ENCODE results near the gene ANKRD11. TPM values are rescaled to one million over a fixed set of nuclear protein-coding genes. Genes with fewer than 3 reads are reported as not detected.
"Not testable (repeated sequence)": the region's sequence is repeated elsewhere in the genome, so short reads cannot be mapped to it uniquely, and the experiment has no call there.

Gene ANKRD11
- total RNA-seq, 1 donor from 2014 or later = 74.6 TPM

GRCh38 chr16:89264800-89265550 is 225.4 kb downstream of the ANKRD11 start:
- DNase-seq = no peak

- no peak for DNase-seq
Observed at GRCh38 chr16:89261691-89262563, 228.4 kb downstream of the ANKRD11 start.

- not testable (repeated sequence) for DNase-seq
Observed at GRCh38 chr16:89259901-89260300, 230.5 kb downstream of the ANKRD11 start.

- DNase-seq = no peak
Observed at GRCh38 chr16:89257757-89258465, 232.4 kb downstream of the ANKRD11 start.

- peak; percentile 26 for DNase-seq
Observed at GRCh38 chr16:89257281-89257731, 233.1 kb downstream of the ANKRD11 start.

- peak; percentile 58 for DNase-seq
Observed at GRCh38 chr16:89256651-89257254, 233.6 kb downstream of the ANKRD11 start.

GRCh38 chr16:89253548-89254287 is 236.6 kb downstream of the ANKRD11 start:
- DNase-seq = no peak

- DNase-seq = no peak
Observed at GRCh38 chr16:89248196-89248982, 242.0 kb downstream of the ANKRD11 start.

- DNase-seq = not testable (repeated sequence)
Observed at GRCh38 chr16:89247734-89248075, 242.7 kb downstream of the ANKRD11 start.

GRCh38 chr16:89246903-89247733 is 243.2 kb downstream of the ANKRD11 start:
- DNase-seq = peak; percentile 88

GRCh38 chr16:89246383-89246902 is 243.9 kb downstream of the ANKRD11 start:
- no peak for DNase-seq

- DNase-seq = no peak
Observed at GRCh38 chr16:89244754-89245153, 245.6 kb downstream of the ANKRD11 start.

- not testable (repeated sequence) for DNase-seq
Observed at GRCh38 chr16:89244264-89244663, 246.1 kb downstream of the ANKRD11 start.

GRCh38 chr16:89243664-89244063 is 246.7 kb downstream of the ANKRD11 start:
- DNase-seq = no peak

GRCh38 chr16:89242795-89243200 is 247.6 kb downstream of the ANKRD11 start:
- no peak for DNase-seq

- peak; percentile 82 for DNase-seq
Observed at GRCh38 chr16:89241187-89242007, 249.0 kb downstream of the ANKRD11 start.

- DNase-seq = no peak
Observed at GRCh38 chr16:89237733-89238132, 252.6 kb downstream of the ANKRD11 start.

GRCh38 chr16:89233678-89234490 is 256.5 kb downstream of the ANKRD11 start:
- DNase-seq = no peak
